HG03159 (cell line): ENCODE results near the gene OR2AT4.
"Not testable (repeated sequence)": the region's sequence is repeated elsewhere in the genome, so short reads cannot be mapped to it uniquely, and the experiment has no call there.

Experiments used
- ATAC-seq: cut with Tn5 transposase; IDR thresholded peaks from one replicate; pipeline ENCODE4 v1.9.1; 2021; ENCODE audit warnings: mild to moderate bottlenecking, moderate library complexity; ENCODE audit not compliant: unreplicated experiment

Gene OR2AT4

DNA sequence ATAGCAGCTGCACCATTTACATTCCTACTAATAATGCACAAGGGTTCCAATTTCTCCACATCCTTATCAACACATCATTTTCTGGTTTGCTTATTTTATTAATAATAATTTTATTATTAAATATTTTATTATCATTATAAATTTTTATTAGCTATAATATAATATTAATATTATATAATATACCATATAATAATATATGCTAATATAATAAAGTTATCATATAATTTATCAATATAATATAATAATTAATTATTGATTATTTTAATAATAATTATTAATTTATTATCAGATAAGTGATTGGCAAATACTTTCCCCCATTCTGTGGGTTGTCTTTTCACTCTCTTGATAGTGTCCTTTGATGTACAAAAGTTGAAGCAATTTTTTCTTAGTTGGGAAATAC is 27.7 kb downstream of the OR2AT4 start:
- ATAC-seq, result no peak

DNA sequence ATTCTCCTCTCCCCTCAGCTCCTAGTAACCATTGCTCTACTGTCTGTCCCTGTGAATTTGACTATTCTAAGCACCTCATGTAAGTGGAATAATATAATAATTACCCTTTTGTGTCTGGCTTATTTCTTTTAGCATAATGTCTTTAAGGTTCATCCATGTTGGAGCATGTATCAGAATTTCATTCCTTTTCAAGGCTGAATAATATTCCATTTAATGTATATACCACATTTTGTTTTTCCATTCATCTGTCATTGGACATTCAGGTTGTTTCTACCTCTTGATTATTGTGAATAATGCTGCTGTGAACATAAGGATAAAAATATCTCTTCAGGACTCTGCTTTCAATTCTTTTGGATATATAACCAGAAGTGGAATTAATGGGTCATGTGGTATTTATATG is 28.1 kb downstream of the OR2AT4 start:
- no peak for ATAC-seq

DNA sequence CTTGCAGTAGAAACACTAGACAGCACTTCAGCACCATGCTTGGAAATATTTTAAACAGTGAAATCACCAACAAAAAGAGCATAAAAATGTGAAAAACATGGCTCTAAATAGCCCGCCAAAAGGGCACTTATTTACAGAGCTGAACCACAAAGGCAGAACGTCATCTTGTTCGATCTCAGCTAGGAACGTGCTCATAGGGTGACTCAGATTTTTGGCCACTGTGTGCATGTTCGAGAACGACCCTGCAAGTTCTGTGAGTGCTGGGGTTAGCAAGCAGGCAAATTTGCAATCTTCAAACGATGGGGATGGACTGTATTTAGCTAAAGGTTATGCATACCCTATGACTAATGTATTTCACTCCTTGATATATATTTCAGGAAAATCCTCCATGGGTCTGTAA is 30.6 kb downstream of the OR2AT4 start:
- ATAC-seq, result no peak

DNA sequence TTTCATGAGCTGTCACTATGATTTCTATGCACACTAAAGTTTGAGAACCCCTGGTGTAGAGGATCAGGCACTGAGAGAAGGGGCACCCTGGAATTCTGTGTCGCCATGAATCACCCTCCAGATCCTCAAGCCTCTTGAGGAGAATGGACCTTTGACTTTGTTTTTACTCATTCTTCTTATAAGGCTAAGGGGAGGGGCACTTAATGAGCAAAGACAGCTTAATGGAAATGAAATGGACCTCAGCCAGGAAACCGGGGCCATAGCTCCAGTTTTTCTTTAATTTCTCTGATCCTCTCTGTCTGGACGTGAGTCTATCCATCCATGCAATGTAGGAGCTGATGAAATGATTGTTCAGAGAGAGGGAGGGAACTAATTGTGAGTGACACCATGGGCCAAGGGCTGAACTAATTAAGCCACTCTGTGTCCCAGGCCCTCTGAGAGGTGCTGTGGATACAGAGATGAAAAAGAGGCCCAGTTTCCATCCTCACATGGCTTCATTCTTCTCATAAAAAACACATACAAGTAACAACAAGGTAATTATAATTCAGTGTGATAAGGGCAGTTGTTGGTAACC is 32.8 kb downstream of the OR2AT4 start:
- ATAC-seq, result no peak

DNA sequence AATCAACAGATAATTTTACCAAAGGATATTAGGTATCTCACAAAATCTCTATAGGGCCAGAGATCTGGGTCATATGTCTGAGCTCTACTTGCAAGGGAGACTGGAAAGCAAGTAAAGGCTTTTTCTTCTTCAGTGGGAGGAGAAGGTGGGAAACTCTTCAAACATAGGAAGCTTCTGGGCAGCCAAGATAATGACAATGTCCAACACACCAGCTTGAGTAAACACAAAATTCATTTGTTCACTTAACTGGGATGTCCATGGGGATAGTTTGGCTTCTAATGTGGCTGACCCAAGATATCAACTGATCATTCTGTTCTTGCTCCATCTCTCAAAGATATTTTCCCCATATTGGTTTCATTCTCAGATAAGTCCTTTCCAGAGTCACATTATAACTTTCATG is 37.4 kb downstream of the OR2AT4 start:
- ATAC-seq, result no peak

DNA sequence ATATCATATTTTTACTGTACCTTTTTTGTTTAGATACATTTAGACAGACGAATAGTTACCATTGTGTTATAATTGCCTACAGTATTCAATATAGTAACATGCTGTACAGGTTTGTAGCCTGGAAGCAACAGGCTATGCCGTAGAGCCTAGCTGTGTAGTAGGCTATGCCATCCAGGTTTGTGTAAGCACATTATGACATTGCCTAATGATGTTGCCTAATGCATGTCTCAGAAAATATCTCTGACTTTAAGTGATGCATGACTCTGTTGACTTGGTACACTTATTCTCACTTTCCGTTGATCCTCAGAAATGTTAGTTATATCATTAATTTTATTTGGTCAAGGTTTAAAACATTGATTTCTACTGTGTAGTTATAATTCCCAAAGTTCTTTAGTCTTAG is 39.9 kb downstream of the OR2AT4 start:
- ATAC-seq, result no peak

DNA sequence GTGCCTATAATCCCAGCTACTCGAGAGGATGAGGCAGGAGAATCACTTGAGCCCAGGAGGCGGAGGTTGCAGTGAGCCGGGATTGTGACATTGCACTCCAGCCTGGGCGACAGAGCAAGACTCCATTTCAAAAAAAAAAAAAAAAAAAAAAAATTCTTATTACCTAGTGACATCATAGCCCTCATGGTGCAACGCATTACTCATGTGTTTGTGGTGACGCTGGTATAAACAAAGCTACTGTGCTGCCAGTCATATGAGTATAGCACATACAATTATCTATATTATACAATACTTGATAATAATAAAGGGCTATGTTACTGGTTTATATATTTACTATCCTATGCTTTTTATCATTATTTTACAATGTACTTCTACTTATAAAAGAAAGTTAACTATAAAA is 41.2 kb downstream of the OR2AT4 start:
- no peak for ATAC-seq

DNA sequence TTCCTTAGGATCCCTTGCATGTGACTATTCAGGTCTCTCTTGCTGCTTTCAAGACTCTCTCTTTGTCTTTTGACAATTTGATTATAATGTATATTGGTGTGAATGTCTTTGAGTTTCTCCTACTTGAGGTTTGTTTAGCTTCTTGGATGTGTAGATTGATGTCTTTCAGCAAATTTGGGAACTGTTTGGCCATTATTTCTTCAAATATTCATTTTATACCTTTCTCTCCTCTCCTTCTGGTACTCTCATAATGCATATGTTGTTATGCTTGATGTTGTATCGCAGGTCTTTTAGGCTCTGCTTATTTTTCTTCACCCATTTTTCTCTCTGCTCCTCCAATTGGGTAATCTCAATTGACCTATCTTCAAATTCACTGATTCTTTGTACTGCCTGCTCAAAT is 44.2 kb downstream of the OR2AT4 start:
- ATAC-seq, result no peak

DNA sequence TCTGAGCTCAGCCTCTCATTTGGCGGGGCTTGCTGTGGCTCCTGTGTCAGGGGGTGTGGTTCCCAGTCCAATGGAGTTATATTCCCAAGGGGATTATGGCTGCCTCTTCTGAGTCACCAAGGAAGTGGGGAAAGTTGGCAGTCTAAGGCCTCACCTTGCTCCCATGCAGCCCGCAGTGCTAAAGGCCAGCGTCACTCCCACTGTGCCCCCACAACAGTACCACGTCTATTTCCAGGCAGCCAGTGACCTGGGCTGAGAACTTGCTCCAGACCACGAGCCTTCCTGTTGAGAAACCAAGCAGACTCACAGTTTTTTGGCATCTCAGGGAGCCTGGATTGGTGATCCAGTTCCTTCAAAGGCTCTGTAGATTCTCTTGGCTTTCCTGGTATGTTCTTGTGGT is 45.6 kb downstream of the OR2AT4 start:
- no peak for ATAC-seq

DNA sequence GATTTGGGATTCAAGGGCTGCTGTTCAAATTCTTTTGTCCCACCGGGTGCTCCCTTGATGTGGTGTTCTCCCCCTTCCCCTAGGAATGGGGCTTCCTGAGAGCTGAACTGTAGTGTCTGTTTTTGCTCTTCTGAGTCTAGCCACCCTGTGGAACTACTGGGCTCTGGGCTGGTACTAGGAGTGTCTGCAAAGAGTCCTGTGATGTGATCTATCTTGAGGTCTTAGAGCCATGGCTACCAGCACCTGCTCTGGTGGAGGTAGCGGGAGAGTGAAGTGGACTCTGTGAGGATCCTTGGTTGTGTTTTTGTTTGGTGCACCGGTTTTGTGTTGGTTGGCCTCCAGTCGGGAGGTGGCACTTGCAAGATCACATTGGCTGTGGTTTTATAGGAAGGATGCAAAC is 46.2 kb downstream of the OR2AT4 start:
- ATAC-seq, result no peak

DNA sequence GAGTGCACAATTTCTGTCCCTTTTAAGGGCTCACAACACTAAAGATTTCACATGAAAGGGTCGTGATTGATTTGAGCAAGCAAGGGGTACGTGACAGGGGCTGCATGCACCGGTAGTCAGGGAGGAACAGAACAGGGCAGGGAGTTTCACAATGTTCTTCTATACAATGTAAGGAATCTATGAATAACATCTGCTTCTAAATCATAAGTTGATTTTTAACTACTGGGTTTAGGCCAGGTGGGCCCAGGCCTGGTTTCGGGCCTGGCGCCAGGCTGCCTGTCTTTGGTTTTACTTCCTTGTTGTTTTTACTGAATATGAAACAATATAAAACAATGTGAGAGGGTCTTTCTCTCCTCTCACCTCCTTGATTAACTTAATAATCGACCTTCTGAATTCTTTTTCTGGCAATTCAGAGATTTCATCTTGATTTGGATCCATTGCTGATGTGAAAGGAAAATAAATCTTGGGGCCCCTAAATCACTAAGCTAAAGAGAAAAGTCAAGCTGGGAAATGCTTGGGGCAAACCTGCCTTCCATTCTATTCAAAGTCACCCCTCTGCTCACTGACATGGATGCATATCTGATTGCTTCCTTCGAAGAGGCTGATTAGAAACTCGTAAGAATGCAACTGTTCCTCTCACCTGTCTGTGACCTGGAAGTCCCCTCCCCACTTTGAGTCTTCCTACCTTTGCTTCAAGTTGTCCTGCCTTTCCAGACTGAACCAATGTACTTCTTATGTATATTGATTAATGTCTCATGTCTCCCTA is 47.0 kb downstream of the OR2AT4 start:
- ATAC-seq, result not testable (repeated sequence)

DNA sequence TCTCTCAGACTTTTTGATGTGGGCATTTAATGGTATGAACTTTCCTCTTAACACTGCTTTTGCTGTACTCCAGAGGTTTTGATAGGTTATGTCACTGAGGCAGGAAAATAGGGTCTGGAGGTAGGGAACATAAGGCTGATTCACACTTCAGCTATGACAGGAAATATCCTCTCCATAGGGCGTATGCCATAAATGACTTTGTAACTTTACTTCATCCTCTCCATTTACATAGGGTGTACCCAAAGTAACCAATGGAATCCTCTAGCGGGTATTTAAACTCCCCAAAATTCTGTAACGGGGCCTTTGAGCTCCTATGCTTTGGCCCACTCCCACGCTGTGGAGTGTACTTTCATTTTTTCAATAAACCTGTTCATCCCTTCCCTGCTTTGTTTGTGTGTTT is 49.5 kb downstream of the OR2AT4 start:
- no peak for ATAC-seq

DNA sequence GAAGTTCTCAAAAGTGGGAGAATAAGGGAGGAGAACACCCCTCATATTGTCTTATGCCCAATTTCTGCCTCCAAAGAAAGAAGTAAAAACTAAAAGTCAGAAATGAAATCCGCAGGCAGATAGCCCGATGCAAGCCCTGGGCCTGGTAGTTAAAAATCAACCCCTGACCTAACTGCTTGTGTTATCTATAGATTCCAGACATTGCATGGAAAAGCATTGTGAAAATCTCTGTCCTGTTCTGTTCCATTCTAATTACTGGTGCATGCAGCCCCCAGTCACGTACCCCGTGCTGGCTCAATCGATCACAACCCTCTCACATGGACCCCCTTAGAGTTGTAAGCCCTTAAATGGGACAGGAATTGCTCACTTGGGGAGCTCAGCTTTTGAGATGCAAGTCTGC is 50.0 kb downstream of the OR2AT4 start:
- ATAC-seq, result not testable (repeated sequence)

DNA sequence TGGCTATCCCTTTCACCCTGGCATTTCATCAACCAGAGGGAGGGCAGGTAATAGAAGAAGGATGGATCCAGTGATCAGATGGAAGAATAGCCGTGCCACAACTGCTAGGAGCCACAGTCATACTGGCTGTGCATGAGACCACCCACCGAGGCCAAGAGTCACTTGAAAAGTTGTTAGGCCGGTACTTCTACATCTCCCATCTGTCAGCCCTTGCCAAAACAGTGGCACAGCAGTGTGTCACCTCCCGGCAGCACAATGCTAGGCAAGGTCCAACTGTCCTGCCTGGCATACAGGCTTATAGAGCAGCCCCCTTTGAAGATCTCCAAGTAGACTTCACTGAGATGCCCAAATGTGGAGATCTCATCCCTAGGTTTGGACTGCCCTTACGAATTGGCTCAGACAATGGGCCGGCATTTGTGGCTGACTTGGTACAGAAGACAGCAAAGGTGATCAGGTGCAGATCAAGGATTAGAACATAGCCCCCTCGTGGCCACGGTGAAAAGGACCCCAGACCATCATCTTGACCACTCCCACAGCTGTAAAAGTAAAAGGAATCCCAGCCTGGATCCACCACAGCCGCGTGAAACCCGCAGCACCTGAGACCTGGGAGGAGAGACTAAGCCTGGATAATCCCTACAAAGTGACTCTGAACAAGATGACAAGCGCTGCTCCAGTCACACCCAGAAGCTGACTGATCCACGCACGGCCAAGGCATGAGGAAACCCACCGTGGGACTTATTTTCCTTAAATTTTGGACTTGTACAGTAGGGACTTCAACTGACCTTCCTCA is 52.1 kb downstream of the OR2AT4 start:
- ATAC-seq, result not testable (repeated sequence)

DNA sequence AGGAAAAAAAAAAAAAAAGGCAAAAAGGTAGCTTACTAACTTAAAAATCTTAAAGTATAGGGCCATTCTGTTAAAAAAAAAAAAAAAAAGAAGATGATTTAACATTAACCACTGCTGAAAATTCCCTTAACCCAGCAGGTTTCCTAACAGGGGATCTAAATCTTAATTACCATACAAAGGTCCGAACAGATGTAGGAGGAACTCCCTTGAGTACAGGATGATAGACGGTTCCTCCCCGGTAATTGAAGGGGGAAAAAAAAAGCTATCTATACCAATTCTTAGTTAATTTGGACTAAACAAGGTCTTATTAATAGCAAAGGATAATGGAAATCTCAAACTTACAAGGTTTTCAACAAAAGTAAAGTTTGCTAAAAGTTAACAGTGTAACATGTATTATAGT is 54.9 kb downstream of the OR2AT4 start:
- not testable (repeated sequence) for ATAC-seq

DNA sequence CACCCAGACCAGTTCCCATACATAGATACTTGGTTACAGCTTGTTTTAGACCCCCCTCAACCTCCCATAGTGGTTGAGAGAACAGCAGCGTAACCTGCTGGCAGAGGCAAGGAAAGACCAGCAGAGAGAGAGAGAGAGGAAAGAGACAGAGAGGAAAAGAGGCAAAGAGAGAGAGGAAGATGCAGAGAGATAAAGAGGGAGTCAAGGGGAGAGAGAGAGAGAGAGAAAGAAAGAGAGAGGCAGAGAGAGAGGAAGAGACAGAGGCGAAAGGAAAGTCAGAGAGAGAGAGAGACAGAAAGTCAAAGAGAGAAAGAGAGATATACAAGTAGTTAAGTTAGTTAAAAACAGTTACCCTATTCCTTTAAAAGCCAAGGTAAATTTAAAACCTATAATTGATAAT is 55.4 kb downstream of the OR2AT4 start:
- no peak for ATAC-seq

DNA sequence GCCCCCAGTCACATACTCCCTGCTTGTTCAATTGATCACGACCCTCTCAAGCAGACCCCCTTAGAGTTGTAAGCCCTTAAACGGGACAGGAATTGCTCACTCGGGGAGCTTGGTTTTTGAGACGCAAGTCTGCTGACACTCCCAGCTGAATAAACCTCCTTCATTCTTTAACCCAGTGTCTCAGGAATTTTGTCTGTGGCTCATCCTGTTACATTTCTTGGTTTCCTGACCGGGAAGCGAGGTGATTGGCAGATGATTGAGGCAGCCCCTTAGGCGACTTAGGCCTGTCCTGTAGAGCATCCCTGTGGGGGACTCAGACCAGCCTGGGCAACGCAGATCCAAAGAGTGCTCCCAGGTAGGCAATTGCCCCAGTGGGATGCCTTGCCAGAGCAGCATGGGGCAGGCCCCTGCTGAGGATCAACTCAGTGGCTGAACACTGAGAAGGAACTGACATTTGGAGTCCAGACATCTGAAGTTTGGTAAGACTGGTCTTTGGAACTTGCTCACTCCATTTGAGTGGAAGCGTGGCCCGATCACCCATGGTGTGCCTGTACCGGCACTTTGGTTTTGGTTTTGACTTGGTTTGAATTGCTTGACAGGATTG is 56.4 kb downstream of the OR2AT4 start:
- ATAC-seq, result no peak

DNA sequence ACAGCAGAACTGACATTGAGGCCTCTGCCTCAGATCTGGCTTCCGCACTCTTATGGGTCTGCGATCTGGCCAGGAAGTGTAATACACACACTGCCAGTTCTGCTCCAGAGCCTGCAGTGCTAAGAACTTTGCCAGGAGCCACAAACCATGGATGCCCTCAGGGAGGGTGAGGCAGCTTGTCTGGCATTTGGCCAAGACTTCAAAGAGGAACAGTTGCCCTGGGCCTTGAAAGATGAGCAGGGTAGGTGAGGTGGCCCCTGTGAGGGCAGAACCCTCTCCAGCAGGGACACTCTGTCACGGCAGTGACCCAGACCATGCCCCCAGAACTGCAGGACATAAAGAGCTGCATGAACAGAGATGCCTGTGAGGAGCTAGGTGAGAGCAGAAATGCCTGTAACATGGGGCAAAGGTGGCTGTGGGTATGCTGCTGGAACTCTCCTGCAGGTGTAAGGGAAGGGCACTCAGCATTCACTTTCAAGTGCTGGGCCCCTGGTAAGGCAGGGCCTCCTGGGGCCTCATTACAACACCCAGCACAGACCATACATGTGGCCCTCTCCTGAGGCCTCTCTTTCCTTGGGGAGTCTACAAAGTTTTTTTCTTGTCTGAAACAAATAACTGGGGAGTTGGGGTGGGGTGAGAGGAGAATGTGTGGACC is 60.6 kb downstream of the OR2AT4 start:
- ATAC-seq, result no peak

DNA sequence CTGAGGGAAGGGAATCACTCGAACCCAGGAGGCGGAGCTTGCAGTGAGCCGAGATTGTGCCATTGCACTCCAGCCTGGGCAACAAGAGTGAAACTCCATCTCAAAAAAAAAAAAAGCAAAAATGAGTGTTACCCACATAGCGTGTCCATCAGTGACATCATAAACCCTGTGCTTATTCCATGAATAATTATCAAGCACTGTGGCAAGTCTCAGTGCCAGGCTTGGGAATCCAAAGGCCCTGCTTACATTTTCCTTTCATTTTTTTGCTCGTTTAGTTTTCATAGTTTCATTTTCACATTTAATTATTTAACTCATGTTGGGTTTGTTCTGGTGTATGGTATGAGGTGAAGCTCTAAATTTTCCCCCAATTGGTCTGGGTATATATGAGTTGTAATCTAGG is 61.4 kb downstream of the OR2AT4 start:
- no peak for ATAC-seq

DNA sequence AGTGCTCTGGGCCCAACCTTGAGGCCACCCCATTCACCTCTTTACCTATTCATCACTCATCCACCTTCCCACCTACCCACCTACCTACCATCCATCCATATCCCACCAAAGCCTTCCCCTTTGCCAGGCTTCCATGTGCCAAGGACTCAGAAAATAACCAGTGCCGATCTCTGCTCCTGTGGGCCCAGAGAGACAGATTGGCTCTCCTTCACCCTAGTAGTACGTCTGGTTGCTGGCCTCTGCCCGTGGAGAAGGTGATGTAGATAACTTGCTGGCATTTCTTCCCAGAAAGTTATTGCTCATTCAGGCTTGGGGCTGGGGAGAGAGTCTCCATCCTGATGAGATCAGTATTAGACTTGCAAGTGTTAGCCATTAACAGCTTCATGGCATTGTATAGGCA is 62.8 kb downstream of the OR2AT4 start:
- ATAC-seq, result no peak

DNA sequence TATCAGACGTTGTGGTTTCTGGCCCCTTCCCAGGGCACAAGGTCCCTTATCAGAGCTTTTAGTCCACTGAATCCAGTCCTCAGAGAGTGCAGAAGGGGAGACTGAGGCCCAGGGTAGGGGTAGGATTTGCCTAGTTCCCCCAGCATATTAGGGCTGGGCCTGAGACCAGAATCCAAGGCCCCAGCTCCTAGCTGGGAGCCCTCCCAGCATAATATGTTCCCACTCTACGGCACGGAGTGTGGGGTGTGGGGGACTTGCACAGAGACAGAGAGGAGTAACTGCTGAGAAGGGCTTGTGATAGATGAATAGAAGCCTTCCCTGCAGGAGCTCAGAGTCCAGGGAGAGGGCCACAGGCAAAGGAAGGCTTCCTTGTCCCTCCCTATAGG is 64.1 kb downstream of the OR2AT4 start:
- ATAC-seq, result no peak
